SK-N-SH treated with all-trans-retinoic acid at 6 μM for 48 hours (cell line): Measurements from ENCODE around the gene GAS2.

Experiments used
- CSRNP3 ChIP-seq: fragments of 250-450 bp; sonication (Bioruptor Pico); IDR thresholded peaks from 2 replicates; pipeline ENCODE4 v1.5.1; 2021; ENCODE audit warnings: mild to moderate bottlenecking, moderate library complexity
- ESRRG ChIP-seq: fragments of 250-450 bp; sonication (Bioruptor Pico); IDR thresholded peaks from 2 replicates; pipeline ENCODE4 v1.6.1; 2021; ENCODE audit warnings: mild to moderate bottlenecking
- ISL1 ChIP-seq: fragments of 250-450 bp; sonication (Bioruptor Pico); IDR thresholded peaks from 2 replicates; pipeline ENCODE4 v2.1.2; 2022; ENCODE audit warnings: mild to moderate bottlenecking, moderate library complexity
- PATZ1 ChIP-seq: fragments of 250-450 bp; sonication (Bioruptor Pico); IDR thresholded peaks from 2 replicates; pipeline ENCODE4 v1.8.0; 2020; ENCODE audit warnings: mild to moderate bottlenecking, moderate library complexity, borderline replicate concordance
- POU6F1 ChIP-seq: fragments of 250-450 bp; sonication (Bioruptor Pico); IDR thresholded peaks from 2 replicates; pipeline ENCODE4 v1.8.0; 2021; ENCODE audit warnings: low read depth, mild to moderate bottlenecking, moderate library complexity, borderline replicate concordance
- TSHZ2 ChIP-seq: fragments of 250-450 bp; sonication (Bioruptor Pico); IDR thresholded peaks from 2 replicates; pipeline ENCODE4 v1.5.0; 2020; ENCODE audit warnings: mild to moderate bottlenecking, moderate library complexity
- ZFP30 ChIP-seq: fragments of 450-650 bp; formaldehyde crosslinking; IDR thresholded peaks from 2 replicates; pipeline ENCODE4 v1.5.0; 2022; ENCODE audit warnings: mild to moderate bottlenecking, moderate library complexity

- TF ChIP-seq PATZ1 (CRISPR knock-in tag) (no peak), ZFP30 (CRISPR knock-in tag) (no peak), ISL1 (no peak), CSRNP3 (CRISPR knock-in tag) (no peak), TSHZ2 (CRISPR knock-in tag) (no peak), POU6F1 (CRISPR knock-in tag) (no peak), ESRRG (CRISPR knock-in tag) (no peak)
Observed at GRCh38 chr11:22846726-22847125, 180.3 kb downstream of the GAS2 start.
